Measurements from ENCODE around the gene MCRIP1.

GRCh38 chr17:81879121-81879520, 46.0 kb upstream of the MCRIP1 start:
- no peak for TF ChIP-seq EP300 (IDR thresholded peaks at IDR 0.05)
- TF ChIP-seq, protein P1, sequence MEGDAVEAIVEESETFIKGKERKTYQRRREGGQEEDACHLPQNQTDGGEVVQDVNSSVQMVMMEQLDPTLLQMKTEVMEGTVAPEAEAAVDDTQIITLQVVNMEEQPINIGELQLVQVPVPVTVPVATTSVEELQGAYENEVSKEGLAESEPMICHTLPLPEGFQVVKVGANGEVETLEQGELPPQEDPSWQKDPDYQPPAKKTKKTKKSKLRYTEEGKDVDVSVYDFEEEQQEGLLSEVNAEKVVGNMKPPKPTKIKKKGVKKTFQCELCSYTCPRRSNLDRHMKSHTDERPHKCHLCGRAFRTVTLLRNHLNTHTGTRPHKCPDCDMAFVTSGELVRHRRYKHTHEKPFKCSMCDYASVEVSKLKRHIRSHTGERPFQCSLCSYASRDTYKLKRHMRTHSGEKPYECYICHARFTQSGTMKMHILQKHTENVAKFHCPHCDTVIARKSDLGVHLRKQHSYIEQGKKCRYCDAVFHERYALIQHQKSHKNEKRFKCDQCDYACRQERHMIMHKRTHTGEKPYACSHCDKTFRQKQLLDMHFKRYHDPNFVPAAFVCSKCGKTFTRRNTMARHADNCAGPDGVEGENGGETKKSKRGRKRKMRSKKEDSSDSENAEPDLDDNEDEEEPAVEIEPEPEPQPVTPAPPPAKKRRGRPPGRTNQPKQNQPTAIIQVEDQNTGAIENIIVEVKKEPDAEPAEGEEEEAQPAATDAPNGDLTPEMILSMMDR (IDR thresholded peaks at IDR 0.05): no peak

Measured in esophagus muscularis mucosa (tissue), 3 donors.